Hepatocyte (in vitro differentiated cells): ENCODE results near the gene APBA1.

Experiments used
- CTCF ChIP-seq: fragments of 200-600 bp; sonication (generic); IDR thresholded peaks from 2 replicates; pipeline ENCODE4 v1.5.1; 2016; ENCODE audit warnings: antibody characterized with exemption, mild to moderate bottlenecking; ENCODE audit not compliant: poor library complexity
- EZH2 ChIP-seq: fragments of 200-600 bp; sonication (generic); IDR thresholded peaks from 2 replicates; pipeline ENCODE4 v1.6.1; 2016; ENCODE audit warnings: antibody characterized with exemption, mild to moderate bottlenecking, borderline replicate concordance
- EZH2phosphoT487 ChIP-seq: fragments of 200-600 bp; sonication (generic); IDR thresholded peaks from one replicate; pipeline ENCODE4 v1.6.1; 2018; ENCODE audit warnings: antibody characterized with exemption, mild to moderate bottlenecking, low read depth, moderate library complexity; ENCODE audit not compliant: unreplicated experiment, severe bottlenecking

DNA sequence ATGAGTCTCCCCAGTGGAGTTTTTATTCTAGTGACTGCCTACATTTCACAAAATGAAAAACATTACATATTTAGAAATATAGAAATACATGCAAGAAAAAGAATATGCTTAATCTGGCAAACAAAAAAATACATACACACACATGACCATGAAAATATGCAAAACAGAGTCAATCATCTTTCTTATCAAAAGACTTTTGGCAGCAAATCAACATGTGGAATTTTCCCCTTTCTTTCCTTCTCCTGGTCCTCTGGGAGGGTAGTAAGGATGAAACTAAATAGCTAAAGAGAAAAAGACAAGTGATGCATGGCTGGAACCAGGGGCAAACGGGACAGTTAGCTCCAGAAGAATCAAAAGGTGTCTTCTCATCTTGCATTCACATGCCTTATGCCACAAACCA lies 69.4 kb downstream of the APBA1 start:
- TF ChIP-seq CTCF (no peak), EZH2 (no peak), EZH2phosphoT487 (no peak)
